Left colon (tissue), 2 donors: ENCODE measurements around the gene DCAF4. TPM values are rescaled to one million over a fixed set of nuclear protein-coding genes. Genes with fewer than 3 reads are reported as not detected.

Source experiments
- ATAC-seq: fragments of 200-7000 bp; cut with Tn5 transposase; one replicate; pipeline ENCODE4 v1.9.1; 2020; ENCODE audit warnings: mild to moderate bottlenecking, moderate library complexity
- DNase-seq, 2 donors: peaks; one replicate each; pipeline ENCODE4 v3.0.0-alpha.2; 2020
- intact Hi-C, 2 donors: fragments of 100-400 bp; cut with DNase I in 1 of 2; cut with micrococcal nuclease in 1 of 2; formaldehyde crosslinking; loops; one replicate each; pipeline versions ENCODE4 v1.11.2 to v1.14.0; 2022; cut with DNase I, micrococcal nuclease
- total RNA-seq, 2 donors: library from RNA; stranded (reverse); fragmentation: NEBNext Ultra II Directional; extraction: Animal tissue kit (Norgen Biotek cat#: 25700); gene quantifications; one replicate each; pipeline ENCODE4 v1.2.1, GENCODE V29; 2021
- donor health status: DM: no; HTN: no; CAD: no.
- donor health status: DM: yes; HTN: yes; CAD: no.

The DCAF4 gene
- total RNA-seq, 2 donors from 2014 or later: 19.6 to 21.4 TPM

DNA sequence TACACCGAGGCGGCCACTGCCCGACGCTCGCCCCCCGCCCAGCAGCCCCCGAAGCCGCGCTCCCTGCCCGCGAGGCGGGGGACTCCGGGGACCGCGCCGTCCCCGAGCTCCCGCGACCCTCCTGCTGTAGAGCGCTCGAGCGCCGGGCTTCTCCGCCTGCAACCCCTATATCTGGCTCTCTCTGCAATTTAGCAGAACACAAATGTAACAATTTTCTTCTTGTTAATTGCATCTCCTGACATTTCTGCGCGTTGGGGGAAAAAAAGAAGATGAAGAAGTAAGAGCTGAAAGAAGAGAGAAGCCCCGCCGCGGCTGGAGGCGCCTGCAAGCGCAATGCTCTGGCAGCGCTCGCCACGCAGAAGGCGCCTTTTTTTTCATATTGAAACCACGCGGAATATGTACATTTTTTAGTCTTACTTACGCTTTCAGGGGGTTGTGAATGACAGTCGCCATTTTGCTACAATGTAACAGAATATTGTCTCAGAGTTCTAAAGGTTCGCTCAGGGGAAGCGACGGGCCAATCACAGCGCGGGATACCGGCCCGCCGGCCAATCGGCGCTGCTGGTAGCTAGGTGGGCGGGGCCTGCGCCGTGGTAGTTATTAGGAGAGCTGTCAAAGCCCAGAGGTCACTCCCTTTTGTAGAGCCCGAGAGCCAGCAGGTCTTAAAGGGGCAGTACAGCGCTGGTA is 32.5 kb upstream of the DCAF4 start, which contains the start of gene DPF3:
Gene DPF3 (minus strand): TSS at position 466 of the 687 bp plus-strand sequence. CDS start 13 bp downstream, at position 453.
- intact Hi-C loops: no loop called here
- ATAC-seq (peak; percentile 95), DNase-seq (peak; percentile 97 to 99)

GRCh38 chr14:72894323-72894622 is 32.0 kb upstream of the DCAF4 start:
- intact Hi-C loops: no loop called here
- ATAC-seq: no peak
- DNase-seq: no peak

DNA sequence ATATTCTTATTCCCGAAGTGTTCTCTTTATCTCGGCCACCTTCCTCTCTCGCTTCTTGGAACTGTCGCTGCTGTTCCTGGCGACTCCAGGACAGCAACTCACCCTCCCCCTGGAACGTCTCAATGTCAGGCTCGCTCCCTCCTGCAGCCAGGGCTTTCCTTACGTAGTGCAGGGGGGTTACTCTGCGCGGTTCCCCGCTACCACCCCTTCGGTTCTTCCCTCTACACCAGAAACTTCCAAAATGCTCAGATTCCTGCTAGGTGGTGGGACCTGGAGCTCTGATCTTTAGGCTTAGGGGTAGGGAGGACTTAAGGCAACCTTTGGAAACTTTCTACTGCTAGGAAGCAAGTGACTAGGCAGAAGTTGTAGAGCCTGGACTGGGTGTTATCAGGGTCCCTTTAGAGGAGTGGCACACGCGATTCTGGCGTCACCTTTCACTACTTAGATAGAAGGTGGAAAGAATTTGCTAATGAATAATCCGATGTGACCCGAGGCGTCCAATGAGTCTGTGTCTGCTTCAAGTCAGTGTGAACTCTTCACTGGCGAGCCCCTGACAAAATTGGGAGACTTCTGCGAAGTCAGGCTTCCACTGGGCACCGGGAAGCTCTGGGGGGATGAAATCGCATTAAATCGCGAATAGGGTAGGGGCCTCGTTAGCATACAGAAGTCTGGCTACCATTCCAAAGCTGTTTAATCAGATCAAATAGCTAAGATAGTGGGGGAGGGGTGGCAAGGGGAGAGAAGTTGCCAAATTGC is 31.5 kb upstream of the DCAF4 start:
- DNase-seq (peak; percentile 38 to 45), ATAC-seq (peak; percentile 56)
- intact Hi-C loops: no loop called here

GRCh38 chr14:72898448-72898847 is 27.8 kb upstream of the DCAF4 start:
- DNase-seq (no peak), ATAC-seq (no peak)
- intact Hi-C loops: no loop called here

GRCh38 chr14:72901361-72901760 is 24.9 kb upstream of the DCAF4 start:
- ATAC-seq (no peak), DNase-seq (no peak)
- intact Hi-C loops: loop anchor here in 1 of 2 donors (5.0 kb wide), 1 partner anchor 384 kb away; no protein-coding TSS in a partner anchor

- intact Hi-C loops: loop anchor here in 1 of 2 donors (5.0 kb wide), 1 partner anchor 386 kb away; no protein-coding TSS in a partner anchor
- no peak for ATAC-seq
- DNase-seq: no peak
These were observed 23.3 kb upstream of the DCAF4 start for GRCh38 chr14:72902801-72903530.

- DNase-seq (no peak), ATAC-seq (no peak)
- intact Hi-C loops: loop anchor here (2.0 to 5.0 kb wide), 2 partner anchors 386 to 387 kb away; no protein-coding TSS in a partner anchor
These were observed 22.5 kb upstream of the DCAF4 start for GRCh38 chr14:72903716-72904115.

DNA sequence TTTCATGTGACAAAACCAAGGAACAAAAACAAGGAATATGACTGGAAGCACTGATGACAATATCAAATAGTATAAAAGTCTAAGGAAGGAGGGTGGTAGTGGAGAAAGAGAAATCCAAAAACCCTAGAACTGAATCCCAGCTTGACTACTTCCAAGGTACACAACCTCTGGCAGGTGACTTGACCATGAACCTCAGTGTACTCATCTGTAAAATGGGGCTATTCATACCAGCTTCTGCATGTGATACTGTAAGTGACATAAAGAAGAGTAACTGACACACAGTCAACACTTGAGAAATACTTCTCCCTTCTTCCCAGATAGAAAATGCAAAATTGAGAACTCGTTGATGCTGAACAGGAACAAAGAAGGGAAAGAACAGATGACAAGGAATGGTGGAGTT is 22.0 kb upstream of the DCAF4 start:
- no peak for ATAC-seq
- intact Hi-C loops: loop anchor here (2.0 to 5.0 kb wide), 2 partner anchors 387 kb away; no protein-coding TSS in a partner anchor
- no peak for DNase-seq

- ATAC-seq (peak; percentile 67), DNase-seq (peak in 1 of 2 donors; percentile 48)
- intact Hi-C loops: loop anchor here (2.0 to 5.0 kb wide), 2 partner anchors 388 kb away; no protein-coding TSS in a partner anchor
These were observed 21.3 kb upstream of the DCAF4 start for GRCh38 chr14:72904840-72905561.

DNA sequence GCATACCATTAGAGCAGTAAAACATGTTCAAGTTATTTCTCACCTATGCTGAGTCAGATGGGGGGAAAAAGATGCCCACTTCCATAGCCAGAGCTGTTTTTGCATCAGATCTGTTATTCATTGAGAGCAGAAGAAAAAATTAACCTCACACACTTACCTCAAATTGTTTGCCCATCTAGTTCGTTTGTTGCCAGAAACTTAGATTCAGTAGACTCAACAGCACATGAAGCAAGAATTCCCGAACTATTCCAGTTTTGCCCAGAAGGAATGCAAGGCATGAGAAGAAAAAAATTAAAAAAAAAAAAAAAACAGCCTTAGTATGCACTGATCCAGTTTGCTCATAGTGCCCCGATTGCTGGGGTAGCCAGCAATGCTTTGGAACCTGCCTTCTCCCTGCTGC is 19.9 kb upstream of the DCAF4 start:
- DNase-seq (no peak), ATAC-seq (no peak)
- intact Hi-C loops: no loop called here

DNA sequence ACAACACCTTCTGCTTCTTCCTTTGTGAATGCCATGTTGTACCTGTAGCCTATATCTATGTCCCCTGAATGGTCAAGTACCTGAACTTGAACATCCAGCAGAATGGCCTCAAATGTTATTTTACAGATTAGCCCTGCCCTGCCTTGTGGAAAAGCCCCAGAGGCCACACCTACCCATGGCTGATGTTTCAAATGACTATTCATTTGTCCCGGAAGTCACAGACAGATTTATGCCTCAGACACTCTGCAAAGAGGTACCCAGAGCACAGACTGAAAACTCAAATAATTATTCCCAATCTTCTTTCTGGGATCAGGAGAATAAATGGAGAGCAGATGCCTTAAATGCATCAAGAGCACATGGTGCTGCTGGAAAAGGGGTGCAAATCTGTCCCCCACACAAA is 19.4 kb upstream of the DCAF4 start:
- intact Hi-C loops: no loop called here
- DNase-seq: peak in 1 of 2 donors; percentile 26
- ATAC-seq: peak; percentile 78

GRCh38 chr14:72907886-72908285 is 18.4 kb upstream of the DCAF4 start:
- intact Hi-C loops: no loop called here
- no peak for DNase-seq
- peak; percentile 49 for ATAC-seq

GRCh38 chr14:72909163-72909562 is 17.1 kb upstream of the DCAF4 start:
- ATAC-seq: no peak
- intact Hi-C loops: no loop called here

DNA sequence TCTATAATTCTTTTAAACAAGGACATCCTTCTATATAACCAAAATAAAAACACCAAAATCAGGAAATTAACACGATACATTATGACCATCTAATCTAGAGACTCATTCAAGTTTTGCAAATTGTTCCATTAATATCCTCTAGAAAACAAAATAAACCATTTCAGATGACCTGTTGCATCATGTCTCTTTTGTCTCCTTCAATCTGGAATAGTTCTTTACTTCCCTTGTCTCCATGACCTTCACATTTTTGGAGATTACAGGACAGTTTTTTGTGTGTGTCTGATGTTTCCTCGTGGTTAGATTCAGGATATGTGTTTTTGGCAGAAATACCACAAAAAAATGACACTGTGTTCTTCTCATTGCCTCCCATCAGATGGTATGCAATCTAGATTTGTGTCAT is 12.5 kb upstream of the DCAF4 start:
- DNase-seq (no peak), ATAC-seq (no peak)
- intact Hi-C loops: no loop called here

More at GRCh38 chr14:72909163-72909562, 17.1 kb upstream of the DCAF4 start:
- DNase-seq: no peak

DNA sequence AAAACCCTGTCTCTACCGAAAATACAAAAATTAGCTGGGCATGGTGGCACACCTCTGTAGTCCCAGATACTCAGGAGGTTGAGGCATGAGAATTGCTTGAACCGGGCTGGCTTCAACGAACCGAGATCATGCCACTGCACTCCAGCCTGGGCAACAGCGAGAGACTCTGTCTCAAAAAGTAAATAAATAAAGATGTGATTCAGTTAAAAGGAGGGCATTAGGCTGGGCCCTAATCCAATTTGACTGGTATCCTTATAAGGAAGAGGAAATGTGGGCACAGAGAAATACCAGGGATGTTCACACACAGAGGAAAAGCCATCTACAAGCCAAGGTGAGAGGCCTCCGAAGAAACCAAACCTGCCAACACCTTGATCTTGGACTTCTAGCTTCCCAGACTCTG is 10.1 kb upstream of the DCAF4 start:
- no peak for DNase-seq
- intact Hi-C loops: no loop called here
- ATAC-seq: no peak

DNA sequence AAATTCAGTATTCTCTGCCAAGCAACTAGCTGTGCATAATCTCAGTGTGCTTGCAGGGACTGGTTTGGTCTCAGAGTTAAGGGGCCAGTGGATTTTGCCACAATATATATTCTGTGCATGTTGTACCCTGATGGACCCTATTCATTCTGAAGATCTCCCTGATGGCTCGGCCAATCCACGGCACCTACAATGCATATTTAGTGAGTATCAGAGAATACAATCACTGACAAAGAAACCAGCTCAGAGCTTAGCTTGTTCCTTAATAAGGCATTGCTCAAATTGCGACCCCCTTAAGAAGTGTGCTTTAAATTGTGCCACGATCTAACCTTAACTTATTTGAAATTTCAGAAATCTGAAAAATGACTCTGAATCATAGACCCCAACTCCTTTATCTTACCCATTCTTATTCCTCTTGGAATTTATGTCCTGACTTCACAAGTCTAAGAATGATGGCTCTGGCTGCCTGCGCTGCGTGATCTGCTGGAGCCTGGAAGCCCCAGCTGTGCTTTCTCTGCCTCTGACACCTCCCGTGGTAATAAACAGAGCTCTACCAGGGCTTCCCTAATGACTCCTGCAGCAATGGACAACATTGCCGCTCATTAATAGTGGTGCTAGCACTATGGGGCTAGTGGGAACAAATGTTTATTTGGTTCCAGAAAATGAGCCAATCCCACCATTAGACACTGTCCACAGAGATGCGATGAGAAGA is 9.0 kb upstream of the DCAF4 start:
- intact Hi-C loops: no loop called here
- DNase-seq (no peak), ATAC-seq (no peak)

GRCh38 chr14:72920008-72920407 is 6.3 kb upstream of the DCAF4 start:
- intact Hi-C loops: no loop called here
- ATAC-seq (no peak), DNase-seq (no peak)

DNA sequence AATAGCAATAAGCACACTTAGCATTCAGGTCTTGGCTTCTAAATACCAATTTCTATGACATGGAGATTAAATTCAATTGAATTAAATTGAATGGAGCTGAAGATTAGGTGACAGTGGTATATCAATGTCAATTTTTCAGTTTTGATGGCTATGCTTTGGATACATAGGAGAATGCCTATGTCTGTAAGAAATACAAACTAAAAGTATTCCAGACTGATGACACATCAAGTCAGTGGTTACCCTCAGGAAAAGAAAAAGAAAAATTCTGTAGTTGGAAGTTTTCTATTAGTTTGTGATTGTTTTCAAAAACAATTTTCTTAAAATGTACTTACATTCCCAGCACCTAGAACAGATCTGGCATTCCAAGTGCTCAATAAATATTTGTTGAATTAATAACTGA is 4.9 kb upstream of the DCAF4 start:
- intact Hi-C loops: no loop called here
- no peak for ATAC-seq

More for the DNA sequence above, 4.9 kb upstream of the DCAF4 start:
- no peak for DNase-seq
